Activated CD4-positive, CD25-positive, alpha-beta regulatory T cell (primary cell): ENCODE measurements around the gene OR2M4.
"Not testable (repeated sequence)": the region's sequence is repeated elsewhere in the genome, so short reads cannot be mapped to it uniquely, and the experiment has no call there.

Experiments
- DNase-seq, 4 experiments: peaks; one replicate each; lab custom pipeline; 2025; lab: John Stamatoyannopoulos, UW

The OR2M4 gene, protein sequence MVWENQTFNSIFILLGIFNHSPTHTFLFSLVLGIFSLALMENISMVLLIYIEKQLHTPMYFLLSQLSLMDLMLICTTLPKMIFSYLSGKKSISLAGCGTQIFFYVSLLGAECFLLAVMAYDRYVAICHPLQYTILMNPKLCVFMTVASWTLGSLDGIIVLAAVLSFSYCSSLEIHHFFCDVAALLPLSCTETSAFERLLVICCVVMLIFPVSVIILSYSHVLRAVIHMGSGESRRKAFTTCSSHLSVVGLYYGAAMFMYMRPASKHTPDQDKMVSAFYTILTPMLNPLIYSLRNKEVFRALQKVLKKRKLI

DNA sequence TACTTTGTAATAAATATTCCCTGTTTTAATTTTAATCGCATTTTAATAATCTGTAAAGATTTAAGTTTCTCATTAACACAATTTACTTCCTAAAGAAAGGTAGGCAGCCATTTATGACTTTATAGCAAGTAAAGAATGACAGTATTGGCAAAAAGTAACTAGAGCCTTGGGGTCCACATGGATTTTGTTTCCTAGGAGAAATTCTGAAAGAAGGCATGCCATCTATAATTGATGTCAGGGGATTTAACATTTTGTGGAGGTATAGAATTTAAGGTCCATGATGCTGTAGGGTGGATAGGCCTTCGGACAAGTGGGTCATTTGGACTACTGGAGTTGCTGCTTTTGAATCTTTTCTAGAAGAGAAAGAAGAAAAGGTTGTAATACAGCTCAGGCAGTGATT, at the start of gene OR2M4:
TSS of gene OR2M4 (plus strand) at position 301 of the 400 bp plus-strand sequence. CDS start 7,512 bp downstream, outside the sequence.
- DNase-seq = no peak

DNA sequence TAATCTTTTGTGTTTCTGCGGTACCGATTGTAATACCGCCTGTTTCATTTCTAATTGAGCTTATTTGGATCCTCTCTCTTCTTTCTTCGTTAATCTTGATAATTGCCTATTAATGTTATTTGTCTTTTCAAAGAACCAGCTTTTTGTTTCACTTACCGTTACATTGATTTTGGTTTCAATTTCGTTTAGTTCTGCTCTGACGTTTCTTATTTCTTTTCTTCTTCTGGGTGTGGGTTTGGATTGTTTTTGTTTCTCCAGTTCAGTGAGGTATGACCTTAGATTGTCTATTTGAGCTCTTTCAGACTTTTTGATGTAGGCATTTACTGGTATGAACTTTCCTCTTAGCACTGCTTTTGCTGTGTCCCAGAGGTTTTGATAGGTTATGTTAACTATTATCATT, 47.2 kb upstream of the OR2M4 start:
- DNase-seq = no peak

DNA sequence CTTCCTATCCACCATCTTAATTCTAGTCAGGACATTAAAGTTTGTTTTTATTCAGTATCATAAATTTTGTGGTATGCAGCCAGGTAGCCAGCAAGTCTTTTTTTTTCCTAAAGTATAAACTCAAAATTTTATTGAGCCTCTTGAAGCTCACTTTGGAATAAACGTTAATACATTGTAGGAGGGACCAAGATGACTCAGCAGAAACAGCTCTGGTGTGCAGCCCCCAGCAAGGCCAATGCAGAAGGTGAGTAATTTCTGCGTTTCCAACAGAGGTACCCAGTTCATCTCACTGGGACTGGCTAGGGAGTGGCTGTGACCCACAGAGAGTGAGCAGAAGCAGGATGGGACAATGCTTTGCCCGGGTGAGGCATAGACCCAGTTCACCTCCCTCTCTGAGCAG, 43.9 kb upstream of the OR2M4 start:
- no peak for DNase-seq

DNA sequence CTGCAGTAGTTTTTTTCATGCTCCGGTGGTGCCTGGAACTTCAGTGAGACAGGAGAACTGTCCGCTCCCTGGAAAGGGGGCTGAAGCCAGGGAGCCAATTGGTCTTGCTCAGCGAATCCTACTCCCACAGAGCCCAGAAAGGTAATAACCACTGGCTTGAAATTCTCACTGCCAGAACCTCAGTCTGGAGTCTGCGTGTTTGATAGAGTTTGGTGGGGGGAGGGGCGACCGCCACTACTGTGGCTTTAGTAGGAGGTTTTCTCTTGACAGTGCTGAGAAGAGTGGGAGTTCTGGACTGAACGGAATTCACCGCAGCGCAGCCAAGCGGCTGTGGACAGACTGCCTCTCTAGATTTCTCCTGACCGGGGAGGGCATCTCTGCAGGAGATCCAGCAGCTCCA, 42.2 kb upstream of the OR2M4 start:
- DNase-seq = no peak

DNA sequence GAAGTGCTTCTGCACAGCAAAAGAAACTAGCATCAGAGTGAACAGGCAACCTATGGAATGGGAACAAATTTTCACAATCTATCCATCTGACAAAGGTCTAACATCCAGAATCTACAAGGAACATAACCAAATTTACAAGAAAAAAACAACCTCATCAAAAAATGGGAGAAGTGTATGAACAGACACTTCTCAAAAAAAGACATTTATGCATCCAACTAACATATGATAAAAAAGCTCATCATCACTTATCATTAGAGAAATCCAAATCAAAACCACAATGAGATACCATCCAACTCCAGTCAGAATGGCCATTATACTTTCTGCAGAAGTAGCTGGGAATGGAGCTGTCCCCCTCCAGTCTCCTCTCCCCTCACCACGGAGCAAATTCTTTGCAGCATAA, 37.1 kb upstream of the OR2M4 start:
- no peak for DNase-seq

DNA sequence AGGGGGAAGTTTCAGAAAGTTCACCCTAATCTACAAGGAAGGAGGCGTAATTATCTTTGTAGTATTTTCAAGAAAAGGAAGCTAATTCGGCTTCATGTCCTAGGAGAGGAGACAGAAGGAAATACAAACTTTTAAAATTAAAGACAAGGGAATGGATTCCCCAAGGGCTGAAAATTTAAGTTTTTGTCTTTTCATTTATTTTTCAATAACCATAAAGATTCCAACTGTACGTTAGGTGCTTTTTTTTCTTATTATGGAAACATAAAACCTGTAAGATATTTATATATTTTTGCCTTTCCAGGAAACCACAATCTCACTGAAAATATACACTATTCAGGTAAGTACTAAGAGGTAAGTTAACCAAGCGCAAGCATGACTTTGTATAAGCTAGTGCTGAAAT, 34.3 kb upstream of the OR2M4 start, which contains the start of gene OR2M3:
TSS of gene OR2M3 (plus strand) at position 301 of the 400 bp plus-strand sequence. CDS start 5,803 bp downstream, outside the sequence.
- DNase-seq = no peak

DNA sequence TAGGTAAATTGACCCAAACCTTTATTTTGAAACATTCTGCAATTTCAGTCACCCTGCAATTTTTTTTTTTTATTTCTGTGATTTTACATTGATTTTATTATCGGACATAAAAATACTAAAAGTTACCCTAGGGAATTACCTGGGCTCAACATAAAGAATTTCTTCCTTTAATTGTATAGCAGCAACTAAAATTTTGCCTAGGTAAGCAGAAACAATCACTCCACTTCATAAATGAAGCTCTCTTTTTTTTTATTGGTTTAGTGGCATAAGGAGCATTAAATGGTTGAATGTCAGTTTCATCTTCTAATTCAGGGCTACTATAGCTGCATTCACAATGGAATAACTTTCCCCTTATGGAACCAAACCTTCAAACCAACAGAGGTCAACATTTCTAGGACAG, 15.3 kb upstream of the OR2M4 start:
- DNase-seq = no peak

DNA sequence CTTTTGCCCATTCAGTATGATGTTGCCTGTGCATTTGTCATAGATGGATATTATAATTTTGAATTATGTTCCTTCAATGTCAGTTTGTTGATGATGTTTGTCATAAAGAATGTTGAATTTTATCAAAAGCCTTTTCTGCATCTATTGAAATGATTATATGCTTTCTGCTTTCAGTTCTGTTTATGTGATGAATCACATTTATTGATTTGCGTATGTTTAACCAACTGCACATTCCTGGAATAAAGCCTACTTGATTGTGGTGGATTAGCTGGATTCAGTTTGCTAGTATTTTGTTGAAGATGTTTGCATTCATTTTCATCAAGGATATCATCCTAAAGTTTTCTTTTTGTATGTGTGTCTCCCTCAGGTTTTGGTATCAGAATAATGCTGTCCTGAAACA, 5.7 kb upstream of the OR2M4 start:
- DNase-seq = no peak

DNA sequence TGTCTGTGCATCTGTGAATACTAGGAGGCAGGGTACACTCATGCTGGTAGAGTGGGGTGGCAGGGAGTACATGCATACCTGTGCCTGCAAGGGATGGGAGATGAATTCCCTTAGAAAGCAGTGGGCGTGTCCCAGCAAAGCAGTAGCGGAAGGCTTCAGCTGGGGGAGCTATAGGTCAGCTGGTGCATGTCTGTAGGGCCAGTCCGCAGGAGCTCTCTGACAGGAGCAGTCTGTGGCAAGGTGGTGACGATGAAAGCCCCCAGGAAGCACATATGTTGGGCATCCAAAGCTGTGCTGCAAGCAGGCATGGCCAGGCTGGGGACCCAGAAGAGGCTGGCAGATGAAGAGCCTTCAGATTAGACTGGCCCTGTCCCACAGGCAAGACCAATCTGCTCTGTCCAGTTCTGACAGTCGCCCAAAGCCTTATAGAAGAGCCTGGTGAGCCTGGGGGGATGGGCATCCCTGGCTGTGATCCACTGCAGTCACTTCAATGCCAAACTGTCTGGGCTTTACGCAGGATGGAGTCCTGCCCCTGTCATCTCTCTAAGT, 1.8 kb upstream of the OR2M4 start:
- no peak for DNase-seq

DNA sequence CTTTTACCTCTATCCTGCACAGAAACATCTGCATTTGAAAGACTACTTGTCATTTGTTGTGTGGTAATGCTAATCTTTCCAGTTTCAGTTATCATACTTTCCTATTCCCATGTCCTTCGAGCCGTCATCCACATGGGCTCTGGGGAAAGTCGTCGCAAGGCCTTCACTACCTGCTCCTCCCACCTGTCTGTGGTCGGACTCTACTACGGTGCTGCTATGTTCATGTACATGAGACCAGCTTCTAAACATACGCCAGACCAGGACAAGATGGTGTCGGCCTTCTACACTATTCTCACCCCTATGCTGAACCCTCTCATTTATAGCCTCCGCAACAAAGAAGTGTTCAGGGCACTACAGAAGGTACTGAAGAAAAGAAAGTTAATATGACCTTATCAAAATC, 8.3 kb downstream of the OR2M4 start:
- no peak for DNase-seq

DNA sequence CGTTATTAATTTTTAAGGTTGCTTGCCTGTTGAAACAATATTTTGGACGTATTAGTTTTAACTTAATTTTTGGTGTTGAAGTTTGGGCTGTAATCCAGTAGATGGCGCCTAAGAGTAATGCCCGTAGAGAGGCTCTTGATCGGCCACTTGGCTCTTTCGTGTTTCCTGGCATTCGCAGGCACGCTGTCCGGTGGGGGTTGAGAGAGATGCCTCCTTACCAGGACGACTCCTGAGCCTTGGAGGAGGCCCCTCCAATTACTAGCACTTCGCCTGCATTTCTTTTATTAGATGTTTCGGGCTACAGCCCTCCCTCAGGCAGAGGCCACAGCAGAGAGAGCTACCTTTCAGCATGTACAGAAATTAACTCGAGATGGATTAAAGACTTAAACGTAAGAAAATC, 12.0 kb downstream of the OR2M4 start:
- DNase-seq = no peak

DNA sequence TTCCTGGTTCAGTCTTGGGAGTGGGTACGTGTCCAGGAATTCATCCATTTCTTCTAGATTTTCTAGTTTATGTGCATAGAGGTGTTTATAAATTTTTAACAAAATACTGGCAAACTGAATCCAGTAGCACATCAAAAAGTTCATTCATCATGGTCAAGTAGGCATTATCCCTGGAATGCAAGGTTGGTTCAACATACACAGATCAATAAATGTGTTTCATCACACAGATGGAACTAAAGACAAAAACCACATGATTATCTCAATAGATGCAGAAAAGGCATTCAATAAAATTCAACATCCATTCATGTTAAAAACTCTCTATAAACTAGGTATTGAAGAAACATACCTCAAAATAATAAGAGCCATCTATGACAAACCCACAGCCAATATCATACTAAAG, 28.1 kb downstream of the OR2M4 start:
- not testable (repeated sequence) for DNase-seq

DNA sequence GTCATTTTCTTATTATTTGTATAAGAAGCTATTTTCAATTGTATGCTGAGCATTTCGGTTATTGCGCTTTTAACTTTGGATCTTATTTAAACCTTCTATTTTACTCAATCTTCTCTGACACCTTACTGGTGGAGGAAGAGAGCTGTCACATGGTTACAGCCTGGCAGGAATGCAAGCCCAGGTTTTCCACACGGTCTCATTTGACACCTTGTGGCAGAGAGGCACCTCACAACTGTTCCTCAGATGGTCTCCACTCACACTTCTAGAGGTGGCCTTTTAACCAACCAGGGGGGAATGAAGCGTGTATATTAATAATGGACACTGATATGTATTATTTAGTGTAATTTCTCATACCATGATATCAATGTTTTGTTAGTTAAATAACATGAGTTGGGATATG, 37.0 kb downstream of the OR2M4 start:
- DNase-seq = no peak

DNA sequence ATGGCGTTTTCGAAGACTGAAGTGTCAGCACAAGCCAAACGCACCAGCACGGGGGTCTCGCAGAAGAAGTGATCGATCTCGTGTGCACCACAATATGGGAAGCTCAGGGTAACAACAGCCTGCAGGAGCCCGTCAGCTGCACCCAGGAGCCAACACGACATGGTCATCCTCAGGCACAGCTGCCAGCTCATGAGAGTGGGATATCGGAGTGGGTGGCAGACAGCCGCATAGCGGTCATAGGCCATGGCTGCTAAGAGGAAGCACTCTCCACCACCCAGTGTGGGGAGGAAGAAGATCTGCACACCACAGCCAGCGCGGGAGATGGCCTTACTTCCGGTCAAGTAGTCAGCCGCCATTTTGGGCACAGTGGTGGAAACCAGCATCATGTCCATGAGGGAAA, 42.0 kb downstream of the OR2M4 start:
- not testable (repeated sequence) for DNase-seq

DNA sequence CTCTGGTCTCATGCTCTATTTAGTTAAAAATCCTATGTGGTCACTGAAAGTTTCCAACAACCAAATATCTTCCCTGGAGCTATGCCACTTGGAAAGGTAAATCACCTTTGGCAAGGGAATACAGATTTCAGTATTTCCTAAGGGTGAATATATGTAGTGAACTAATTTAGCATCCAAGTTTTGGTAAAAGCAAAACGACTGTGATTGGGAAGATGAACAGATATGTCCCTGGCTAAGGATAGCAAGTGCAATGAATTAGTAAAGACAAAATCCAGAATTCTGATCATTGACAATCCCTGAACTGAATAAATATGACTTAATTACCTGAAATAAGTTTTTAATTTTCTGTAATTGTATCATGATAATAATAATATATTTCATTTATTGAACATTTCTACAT, 46.7 kb downstream of the OR2M4 start, which contains the start of gene OR2T33:
TSS of gene OR2T33 (minus strand) at position 101 of the 400 bp plus-strand sequence. CDS start 4,162 bp downstream, outside the sequence.
- DNase-seq = no peak

DNA sequence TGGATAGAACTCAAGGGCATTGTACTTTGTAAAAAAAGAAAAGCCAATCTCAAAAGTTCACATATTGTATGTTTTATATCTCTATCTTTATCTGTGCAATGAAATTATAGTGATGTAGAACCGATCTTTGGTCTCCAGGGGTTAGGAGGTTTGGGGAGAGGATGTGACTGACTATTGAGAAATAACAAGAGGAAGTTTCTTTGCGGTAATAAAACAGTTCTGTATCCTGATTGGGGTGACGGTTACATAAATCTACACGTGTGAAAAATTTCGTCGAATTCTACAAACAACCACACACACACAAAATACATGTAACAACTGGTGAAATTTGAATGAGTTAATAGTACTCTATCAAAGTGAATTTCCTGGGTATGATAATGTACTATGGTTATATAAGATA, 57.2 kb downstream of the OR2M4 start:
- no peak for DNase-seq
